GM04504 (cell line): ENCODE data around the gene TMIGD3.
"Not testable (repeated sequence)": the region's sequence is repeated elsewhere in the genome, so short reads cannot be mapped to it uniquely, and the experiment has no call there.

Experiments
- DNase-seq: peaks from one replicate; pipeline ENCODE4 v3.0.0-alpha.2; 2012; ENCODE audit warnings: low read depth

Gene TMIGD3

DNA sequence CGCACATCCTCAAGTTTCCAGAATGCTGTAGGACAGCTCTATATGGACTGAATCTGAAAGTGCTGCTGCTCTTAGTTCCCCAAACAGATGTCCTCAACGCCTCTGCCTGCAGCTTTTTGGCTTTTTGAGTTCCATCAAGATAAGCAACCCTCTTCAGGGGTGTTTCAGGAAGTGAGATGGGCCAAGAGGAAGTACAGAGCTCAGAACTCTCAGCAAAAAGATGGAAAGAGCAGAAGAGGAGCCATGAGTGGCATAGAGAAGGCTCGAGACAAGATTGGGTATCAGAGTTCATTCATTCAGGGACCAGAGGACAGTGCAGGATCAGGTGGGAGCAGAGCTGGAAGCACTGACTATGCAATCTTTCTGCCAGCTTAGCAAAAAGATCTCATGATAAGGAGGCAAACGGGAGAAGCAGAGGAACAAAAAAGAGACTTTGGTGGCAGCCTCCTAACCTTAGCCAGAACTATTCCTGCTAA lies at the start of gene TMIGD3, which contains the start of gene ADORA3:
Gene TMIGD3, minus strand, starts transcription at position 49 of the 476 bp plus-strand sequence. CDS start 279 bp downstream, outside the sequence.
Gene ADORA3, minus strand, starts transcription at position 49 of the 476 bp plus-strand sequence. CDS start 279 bp downstream, outside the sequence.
- DNase-seq = no peak

DNA sequence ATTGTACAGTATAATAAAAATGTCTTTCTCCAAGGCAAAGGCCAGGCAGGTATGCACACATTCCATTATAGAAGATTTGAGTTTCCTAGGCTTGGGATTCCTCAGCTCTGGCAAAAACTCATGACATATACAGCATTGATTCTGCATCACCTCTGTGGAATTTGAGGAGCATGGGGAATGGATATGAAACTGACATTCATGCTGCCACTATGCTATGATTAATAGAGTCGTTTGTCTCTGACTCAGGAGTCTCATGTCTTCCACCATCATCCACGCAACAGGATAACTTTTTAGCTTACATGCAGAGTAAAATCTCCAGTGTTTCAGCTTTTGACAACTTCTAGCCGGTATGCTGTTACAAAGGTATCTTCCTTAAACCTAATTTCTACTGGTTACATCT lies 49.8 kb upstream of the TMIGD3 start:
- DNase-seq = peak; percentile 81

DNA sequence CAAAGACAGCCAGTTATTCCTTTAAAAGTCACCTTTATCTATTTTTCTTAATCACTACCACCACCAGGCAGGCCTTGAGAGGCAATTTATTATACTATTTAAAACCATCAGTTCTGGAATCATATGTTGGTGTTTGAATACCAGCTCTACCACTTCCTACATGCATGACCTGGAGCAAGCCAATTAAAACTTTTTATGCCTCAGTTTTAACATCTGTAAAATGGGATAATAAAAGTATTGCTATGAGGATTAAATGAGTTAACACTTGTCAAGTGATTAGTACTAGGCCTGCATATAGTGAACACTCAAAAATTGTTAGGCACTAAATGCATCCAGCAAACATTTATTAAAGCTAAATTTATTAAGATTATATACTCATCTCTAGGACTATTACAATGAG lies 49.2 kb upstream of the TMIGD3 start:
- DNase-seq = no peak

DNA sequence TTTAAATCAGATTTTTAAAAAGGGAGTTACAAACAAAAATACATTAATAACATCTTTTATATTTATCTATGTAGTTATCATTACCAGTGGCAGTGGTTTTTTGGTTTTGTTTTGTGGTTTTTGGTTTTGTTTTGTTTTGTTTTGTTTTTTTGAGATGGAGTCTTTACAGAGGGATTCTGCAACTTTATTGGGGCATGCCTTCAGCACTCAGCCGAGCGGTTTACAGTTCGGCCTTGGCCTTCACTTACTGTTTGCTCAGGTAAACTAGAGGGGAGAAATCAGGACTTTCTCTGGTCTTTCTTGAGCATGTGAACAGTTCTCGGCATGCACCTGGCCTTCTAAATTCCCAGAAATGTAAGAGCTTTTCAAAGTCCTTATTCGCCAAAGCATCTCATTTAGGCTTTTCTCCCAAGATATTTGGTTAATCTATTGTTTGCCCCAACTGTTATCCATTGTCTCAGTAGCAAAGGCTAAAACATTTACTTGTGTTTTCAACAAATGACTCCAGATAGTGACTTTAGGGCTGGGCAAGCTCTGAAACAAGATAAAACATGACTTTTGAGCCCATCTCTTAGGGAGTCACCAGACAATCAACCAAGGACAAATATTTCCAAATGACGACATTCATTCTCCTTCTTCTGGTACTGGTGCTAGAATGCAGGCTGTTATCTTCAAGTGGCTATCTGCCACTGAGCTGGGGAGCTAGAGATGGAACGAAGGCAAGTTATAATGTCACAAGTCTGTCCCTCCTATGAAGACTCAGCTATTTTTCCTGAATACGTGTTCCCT lies 48.4 kb upstream of the TMIGD3 start:
- DNase-seq = no peak

DNA sequence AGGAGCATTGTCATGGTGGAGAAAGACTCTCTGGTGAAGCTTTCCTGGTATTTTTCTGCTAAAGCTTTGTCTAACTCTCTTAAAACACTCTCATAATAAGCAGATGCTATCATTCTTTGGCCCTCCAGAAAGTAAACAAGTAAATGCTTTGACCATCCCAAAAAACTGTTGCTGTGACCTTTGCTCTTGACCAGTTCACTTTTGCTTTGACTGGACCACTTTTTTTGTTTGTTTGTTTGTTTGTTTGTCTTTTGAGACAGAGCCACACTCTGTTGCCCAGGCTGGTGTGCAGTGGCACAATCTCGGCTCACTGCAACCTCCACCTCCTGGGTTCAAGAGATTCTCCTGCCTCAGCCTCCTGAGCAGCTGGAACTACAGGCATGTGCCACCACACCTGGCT lies 44.4 kb upstream of the TMIGD3 start:
- not testable (repeated sequence) for DNase-seq

DNA sequence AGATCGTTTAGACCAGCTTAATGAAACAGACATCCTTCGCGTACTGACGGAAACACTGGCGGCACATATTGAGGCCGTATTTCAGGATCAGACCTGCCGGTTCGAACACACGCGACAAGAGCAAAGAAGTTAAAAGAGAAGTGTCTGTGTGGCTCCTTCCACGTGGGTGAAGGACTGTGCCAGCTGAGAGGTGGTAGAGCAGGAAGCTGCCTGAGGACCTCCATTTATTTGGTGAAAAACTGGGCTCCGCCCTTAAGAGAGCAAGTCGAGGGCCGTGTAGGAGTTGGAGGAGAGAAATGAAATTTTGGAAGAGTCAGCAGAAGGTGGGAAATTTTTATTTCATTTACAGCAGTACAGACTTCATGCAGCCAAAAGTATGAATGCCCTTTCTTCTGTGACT lies 38.8 kb upstream of the TMIGD3 start:
- no peak for DNase-seq

DNA sequence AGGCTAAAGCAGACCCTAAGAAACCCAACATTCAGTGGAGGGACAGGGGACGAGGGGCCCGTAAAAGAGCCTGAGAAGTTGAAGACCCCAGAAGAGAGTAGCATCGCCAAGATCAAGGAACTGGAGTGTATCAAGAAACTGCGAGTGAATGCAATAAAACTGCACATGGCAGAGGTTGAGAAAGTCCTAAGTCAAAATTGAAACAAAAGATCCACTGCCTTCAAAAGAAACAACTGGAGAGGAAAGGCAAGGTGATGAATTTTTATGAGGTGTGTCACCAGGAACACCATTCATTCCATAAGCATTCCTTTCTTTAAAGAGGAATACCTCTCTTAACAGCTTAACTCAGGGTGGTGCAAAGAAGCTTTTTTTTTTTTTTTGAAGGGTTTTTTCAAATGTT lies 38.3 kb upstream of the TMIGD3 start:
- no peak for DNase-seq

DNA sequence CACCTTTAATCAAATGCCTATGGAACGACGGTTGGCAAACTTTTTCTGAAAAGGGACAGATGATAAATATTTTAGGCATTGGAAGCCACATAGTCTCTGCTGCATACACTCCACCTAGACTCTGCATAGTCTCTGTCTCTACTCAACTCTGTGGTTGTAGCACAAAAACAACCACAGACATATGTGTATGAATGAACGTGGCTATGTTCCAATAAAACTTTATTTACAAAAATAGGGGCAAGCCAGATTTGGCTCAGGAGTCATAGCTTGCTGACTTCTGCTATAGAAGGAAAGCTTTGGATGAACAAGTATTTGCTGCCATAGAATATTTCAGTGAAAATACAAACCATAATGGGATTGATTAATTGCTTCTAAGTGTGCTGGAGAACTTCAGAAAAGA lies 37.5 kb upstream of the TMIGD3 start:
- DNase-seq = no peak

DNA sequence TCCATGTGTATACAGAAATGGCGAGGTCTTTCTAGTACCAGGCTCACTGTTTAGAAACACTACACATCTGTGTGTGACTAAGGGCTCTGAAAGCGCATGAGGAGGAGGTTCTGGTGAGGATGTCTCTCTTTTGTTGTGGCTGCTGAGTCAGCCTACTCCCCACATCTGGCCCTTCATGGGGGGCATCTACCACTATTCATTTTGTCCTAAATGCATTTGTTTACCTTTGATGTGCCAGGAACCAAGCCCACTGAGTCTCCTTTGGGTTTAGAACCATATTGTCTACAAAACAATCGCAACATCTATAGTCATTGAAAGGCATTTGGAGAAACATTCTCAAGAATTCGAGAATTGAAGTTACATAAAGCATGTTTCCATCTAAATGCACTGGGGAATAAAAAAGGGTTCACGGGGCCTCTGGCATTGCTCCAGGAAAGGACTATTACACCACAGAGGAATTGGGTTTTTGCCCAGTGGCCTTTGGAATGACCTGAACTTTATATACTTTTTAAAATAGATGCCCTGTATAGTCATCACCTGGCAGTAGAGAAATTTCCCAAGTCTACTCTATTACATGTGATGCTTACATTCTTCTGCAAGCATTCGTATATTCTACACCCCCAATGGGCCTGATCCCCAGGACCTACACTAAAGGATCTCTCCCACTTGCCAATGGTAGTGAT lies 35.1 kb upstream of the TMIGD3 start:
- peak; percentile 42 for DNase-seq

DNA sequence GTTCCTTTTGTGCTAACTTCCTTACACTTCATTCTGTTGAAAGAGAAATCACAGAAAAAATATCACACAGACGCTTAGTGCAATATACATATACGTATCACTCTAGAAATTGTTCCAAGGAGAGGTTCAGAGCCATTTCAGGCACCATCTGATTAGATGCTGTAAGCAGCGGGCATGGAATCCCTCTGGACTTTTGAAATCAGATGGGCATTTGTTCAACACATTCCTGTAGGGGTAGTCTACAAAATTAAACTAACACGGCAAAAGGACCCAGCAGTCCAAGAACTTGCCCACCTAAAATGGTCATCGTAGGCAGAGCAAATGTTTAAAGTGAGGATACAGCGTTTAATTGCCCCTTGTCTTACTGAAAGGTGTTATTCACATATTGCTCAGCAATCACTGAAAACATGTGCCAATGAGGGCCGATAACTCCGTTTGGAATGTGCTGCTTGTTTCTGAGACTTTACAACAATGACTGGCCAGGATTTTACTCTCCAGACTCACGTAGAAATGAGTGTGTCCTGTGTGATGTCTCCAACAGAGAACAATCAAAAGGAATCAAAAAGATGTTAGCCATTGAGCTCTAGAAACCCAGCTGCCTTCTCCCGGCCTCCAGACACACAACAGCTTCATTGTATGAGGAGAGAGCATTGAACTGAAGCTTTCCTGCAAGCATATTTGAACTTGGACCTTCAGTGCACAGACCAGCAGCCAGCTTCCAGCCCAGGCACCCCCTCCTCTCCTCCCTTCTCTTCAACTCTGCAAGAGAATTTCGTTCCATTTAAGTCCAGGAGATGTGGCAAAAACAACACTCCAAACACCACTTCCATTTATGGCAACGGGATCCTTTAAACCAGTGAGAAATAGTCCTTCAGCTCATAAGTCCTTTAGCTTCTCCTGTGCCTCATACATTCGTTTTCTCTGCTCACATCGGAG lies 32.1 kb upstream of the TMIGD3 start:
- DNase-seq = no peak

DNA sequence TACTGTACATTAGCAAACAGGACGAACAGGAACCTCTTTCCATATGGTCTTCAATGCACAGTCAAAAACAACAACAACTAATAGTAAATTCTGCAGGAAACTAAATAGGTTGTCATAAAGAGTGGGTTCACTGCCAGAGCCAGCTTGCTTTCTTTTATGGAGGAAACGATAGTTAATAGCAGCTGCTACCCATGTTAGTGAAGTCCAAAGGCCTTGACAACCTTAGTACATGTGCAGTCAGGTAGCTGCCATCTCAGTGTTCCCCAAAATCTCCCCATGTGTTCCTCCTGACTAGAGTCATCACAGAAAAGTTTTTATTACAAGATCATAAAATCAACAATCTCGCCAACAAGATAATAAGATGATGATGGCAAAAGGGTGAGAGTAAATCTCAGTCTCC lies 16.6 kb upstream of the TMIGD3 start:
- no peak for DNase-seq

DNA sequence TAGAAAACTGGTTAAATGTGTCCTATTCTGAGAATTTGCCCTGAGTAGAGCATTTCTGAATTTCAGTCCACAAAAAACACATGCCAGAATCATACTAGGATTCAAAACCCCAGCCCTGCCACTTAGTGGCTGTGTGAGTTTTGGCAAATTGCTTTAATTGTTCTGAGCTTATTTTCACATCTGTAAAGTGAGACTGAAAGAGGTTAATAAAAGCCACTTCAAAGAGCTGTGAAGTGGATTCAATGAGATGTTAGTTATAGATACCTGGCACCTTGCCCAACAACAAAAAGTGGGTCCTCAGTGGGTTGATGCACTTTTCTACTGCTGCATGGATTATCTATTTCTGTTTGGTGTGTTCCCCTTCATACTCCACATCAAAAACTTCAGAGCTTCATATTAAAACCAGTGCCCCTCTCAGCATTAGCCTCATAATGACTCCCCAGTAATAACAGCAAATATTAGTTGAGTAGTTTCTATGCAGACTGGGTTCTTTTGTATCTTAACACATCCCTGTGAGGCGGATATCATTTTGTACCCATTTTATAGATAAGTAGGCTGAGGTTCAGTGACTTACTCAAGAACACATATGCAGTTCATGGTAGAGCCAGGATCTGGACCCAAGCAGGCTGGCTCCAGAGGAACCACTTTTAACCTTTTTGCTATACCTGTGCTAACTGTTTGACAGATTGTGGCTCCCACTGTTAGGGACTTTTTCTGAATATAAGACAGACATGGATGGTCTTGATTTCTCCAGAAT lies 14.2 kb upstream of the TMIGD3 start:
- DNase-seq = no peak

DNA sequence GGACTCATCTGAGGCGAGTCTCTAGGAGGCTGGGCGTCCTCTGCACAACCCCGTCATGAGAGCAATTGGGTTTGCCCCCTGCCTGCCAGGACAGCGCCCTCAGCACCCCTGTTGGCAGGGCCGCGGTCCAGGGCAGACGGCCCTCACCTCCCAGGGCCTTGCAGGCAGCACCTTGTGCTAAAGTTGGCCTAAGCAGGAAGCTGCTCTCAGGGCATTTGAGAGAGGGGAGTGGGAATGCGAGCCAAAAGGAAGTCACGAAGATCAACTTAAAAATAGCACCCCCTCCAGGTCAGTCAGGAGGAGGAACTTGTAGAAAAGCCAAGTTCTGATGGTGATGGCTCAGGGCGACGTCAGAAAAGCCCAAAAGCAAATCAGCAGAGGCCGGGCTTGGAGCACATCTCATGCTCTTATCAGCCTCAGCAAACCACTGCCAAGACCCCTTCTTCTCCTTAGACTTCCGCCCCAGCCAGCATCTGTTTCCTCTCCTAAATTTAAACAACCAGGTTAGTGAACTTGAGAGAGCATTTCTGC lies 12.6 kb upstream of the TMIGD3 start:
- no peak for DNase-seq

DNA sequence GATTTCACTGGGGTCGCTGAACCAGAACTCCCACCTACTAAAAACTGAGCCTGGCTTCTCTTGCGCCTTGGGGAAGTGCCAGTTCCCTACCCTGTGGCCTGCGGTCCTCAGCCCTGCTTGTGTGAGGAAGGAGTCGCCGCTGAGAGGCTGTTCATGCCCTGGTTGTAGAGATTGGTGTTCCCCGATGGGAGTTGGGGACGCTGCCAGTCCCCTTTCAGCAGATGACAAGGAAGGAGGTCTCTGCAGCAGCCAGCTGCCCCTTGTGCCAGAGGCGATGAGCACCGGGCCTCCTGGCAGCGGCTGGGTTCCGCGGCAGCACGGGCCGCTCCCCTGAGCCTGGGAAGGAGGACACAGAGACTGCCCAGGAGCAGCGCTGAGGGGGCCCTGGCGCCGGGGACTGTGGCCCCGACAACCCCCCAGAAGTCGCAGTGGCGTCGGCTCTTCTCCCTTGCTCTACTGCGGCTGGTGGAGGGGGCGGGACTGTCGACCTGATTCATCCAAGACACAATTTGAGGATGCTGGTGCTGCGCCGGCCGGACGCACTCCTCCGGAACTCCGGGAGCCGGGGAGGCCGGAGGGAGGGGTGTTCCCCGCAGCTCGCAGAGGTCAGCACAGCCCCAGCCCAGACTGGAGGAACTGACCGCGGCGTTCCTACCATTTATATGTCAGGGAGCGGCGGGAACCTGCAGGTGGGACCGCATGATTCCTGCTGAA lies 12.0 kb upstream of the TMIGD3 start:
- no peak for DNase-seq

DNA sequence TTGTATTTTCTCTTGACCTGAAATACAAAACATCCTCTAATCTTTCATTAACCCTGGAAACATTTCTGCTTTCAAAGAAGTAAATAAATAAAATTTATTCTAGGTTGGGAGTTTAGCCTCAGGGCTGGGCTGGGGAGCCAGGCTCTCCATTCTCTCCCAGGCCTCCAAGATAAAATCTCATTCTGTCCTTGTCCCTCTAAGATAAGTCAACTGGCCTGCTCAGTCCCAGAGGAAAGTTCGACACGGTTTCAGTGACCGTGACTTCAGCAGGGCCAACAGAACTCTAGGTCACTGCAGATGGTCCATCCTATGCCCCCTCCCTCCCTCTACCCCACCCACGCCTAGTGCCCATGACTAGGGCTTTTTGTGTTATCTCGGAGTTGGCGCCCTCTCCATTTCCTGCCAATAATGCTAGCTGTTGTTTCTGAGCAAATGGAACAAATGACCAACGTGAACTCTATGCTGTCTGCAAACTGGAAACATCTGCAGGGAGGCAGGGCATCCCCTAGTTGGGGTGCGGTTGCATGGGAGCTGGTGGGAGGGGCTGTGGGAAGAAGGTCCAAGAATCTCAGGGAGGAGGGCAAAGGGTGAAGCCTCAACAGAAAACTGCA lies 10.1 kb upstream of the TMIGD3 start:
- no peak for DNase-seq

DNA sequence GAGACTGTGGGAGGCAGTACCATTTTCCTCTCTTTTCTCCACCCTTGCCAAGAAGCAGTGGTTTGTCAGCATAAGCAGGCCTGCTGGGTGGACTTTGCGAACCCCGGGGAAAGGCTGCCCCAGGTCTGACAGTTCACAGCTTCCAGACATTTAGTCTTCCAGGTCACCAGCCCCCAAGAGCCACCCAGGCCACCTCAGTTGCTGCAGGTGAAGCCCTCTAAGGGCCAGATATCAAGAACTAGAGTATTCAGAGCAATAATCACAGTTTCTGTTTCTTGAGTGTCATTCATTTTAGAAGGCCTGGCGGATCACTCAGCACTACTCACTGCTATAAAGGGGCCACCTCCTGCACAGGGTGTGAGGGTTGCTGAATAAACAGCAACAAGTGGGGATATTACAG lies 9.5 kb upstream of the TMIGD3 start:
- no peak for DNase-seq

DNA sequence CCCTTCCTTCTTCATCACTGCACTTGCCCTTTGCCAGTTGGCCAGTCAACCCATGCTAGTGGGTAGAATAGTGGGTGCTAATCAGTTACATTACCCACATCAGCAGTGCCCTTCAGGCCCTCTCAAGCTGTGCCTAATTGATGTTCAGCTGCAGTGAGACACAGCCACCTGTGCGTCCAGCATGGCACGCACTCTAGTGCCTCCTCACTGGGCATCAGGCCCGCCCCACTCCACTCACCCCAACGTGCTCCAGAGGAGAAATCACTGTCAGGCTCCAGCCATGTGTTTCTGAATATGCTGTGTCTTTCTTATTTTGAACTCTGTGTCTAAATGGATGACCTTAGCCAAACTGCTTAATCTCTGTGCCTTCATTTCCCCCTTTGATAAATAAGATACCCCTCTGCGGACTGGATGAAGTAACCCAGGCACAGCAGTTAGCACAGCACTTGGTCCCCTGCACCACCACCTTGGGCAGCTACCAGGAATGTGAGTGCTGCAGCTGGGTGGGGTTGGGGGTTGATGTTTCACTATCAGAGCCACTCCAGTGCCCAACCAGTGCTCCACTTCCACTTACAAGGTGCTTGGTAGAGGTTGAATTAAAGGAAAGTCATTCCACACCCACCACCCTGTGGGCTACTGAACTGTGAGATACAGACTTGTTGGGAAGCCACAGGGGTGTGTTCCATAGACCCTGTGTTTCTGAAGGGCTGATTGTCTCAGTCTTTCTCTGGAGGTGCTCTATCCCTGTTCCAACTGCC lies 8.9 kb upstream of the TMIGD3 start:
- no peak for DNase-seq

DNA sequence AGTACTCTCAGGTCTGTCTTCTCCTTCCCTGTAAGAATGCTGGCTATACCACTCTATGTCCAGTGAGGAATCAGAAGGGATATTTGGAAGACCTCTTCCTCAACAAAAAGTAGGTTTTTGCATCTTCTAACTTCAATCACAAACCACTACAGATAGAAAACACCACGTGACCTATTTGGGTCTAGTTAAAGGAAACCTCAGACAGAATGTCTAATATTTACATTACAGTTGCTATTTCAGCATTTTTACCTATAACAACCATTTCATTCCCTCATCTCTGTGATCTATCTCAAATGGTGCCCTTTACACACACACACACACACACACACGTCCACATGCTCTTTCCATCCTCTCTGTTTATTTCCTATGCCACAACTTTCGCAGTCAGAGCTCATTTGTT lies 7.9 kb upstream of the TMIGD3 start:
- no peak for DNase-seq

DNA sequence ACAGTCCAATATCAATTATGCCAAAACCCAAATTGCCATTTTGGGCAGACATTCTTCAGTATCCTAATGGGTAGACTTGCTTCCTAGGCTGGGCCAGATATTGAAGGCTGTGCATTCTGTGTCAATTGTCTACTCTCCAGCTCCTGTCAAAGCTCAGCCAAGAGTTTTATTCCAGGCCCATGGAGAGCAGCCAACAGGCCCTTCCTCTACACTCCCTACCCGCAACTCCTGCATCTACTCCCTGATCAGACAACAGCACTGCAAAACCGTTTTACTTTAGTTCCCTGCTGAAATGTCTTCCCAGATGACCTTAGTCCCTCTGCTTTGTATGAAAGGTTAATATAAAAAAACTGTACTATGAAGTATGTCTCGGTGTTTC lies 6.6 kb upstream of the TMIGD3 start:
- DNase-seq = no peak
